Natural killer cell (primary cell): ENCODE results near the gene FGF2. TPM values are rescaled to one million over a fixed set of nuclear protein-coding genes. Genes with fewer than 3 reads are reported as not detected.
A peak's percentile ranks its signal among the peaks of the same experiment; 100 is the strongest.
"Not testable (repeated sequence)": the region's sequence is repeated elsewhere in the genome, so short reads cannot be mapped to it uniquely, and the experiment has no call there.

Experiments used
- ATAC-seq, 3 donors: fragments of 150-1000 bp in 2 of 3; fragments of 200-7000 bp in 1 of 3; cut with Tn5 transposase; 1 replicate in 1 of 3; 2 replicates in 2 of 3; pipeline ENCODE4 v1.10.0; 2021; ENCODE audit warnings: mild to moderate bottlenecking in 2 of 3, moderate library complexity in 2 of 3
- DNase-seq, 2 donors: peaks; one replicate each; pipeline versions ENCODE4 v3.0.0 to v3.0.0-alpha.2; 2013 to 2021; ENCODE audit warnings: mixed read lengths in 1 of 2
- H3K27ac ChIP-seq: one replicate; pipeline ENCODE4 v1.5.1; 2013; ENCODE audit warnings: mild to moderate bottlenecking, low read length
- H3K27me3 ChIP-seq: one replicate; pipeline ENCODE4 v1.6.1; 2013; ENCODE audit warnings: low read length; ENCODE audit not compliant: control insufficient read depth, insufficient read depth
- H3K36me3 ChIP-seq: one replicate; pipeline ENCODE4 v1.6.1; 2013; ENCODE audit warnings: low read length; ENCODE audit not compliant: control insufficient read depth, insufficient read depth
- H3K4me1 ChIP-seq: one replicate; pipeline ENCODE4 v1.6.1; 2013; ENCODE audit warnings: low read length; ENCODE audit not compliant: control insufficient read depth, insufficient read depth
- H3K4me3 ChIP-seq: one replicate; pipeline ENCODE4 v1.5.1; 2013; ENCODE audit warnings: low read length
- H3K9me3 ChIP-seq: one replicate; pipeline ENCODE4 v1.6.1; 2013; ENCODE audit warnings: low read length; ENCODE audit not compliant: control insufficient read depth, insufficient read depth
- H3K27ac Mint-ChIP-seq, 2 donors: one replicate each; pipeline ENCODE4 v1.8.0; 2022; ENCODE audit warnings: mild to moderate bottlenecking in 2 of 2, mixed read lengths in 2 of 2, moderate library complexity in 1 of 2
- H3K27me3 Mint-ChIP-seq, 2 donors: one replicate each; pipeline ENCODE4 v1.8.0; 2022; ENCODE audit warnings: low read depth in 2 of 2, mixed read lengths in 2 of 2
- H3K36me3 Mint-ChIP-seq: one replicate; pipeline ENCODE4 v1.8.0; 2022; ENCODE audit warnings: mixed read lengths
- H3K4me1 Mint-ChIP-seq, 2 donors: one replicate each; pipeline ENCODE4 v1.8.0; 2022; ENCODE audit warnings: mixed read lengths in 2 of 2
- H3K4me3 Mint-ChIP-seq: one replicate; pipeline ENCODE4 v1.8.0; 2022; ENCODE audit warnings: mild to moderate bottlenecking, moderate library complexity, mixed read lengths
- H3K9me3 Mint-ChIP-seq, 2 donors: one replicate each; pipeline ENCODE4 v1.8.0; 2022; ENCODE audit warnings: mixed read lengths in 2 of 2
- WGBS: methylation state at CpG from one replicate; pipeline ENCODE4 v1.1.7; 2013; ENCODE audit warnings: missing lambda C conversion rate; ENCODE audit not compliant: insufficient coverage; 5-methylcytosine and 5-hydroxymethylcytosine counted together
- intact Hi-C: fragments of 100-400 bp; cut with micrococcal nuclease; formaldehyde crosslinking; loops from one replicate; pipeline ENCODE4 v1.14.2; 2022
- total RNA-seq, 4 donors: library from RNA; stranded (reverse); fragments of 120-200 nt in 1 of 4; gene quantifications; one replicate each; pipeline versions ENCODE4 v1.2.3 to v1.2.4, GENCODE V29; 2013 to 2022
- TF ChIP-seq, protein P1 (sequence below): fragments of 200-600 bp; IDR thresholded peaks from one replicate; pipeline ENCODE4 v1.8.0; 2022; ENCODE audit warnings: antibody characterized with exemption

The FGF2 gene
- total RNA-seq, 3 donors from 2014 or later (not counting 1 experiment from before 2014, with no cell fraction given): not detected

DNA sequence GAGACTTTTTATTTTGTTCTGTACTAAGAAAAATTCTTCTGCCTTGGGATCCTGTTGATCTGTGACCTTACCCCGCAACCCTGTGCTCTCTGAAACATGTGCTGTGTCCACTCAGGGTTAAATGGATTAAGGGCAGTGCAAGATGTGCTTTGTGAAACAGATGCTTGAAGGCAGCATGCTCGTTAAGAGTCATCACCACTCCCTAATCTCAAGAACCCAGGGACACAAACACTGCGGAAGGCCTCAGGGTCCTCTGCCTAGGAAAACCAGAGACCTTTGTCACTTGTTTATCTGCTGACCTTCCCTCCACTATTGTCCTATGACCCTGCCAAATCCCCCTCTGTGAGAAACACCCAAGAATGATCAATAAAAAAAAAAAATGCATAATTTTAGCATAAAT is 13.8 kb upstream of the FGF2 start:
- WGBS: 88% methylated on average over 2 of the region's 3 CpGs
- ATAC-seq, H3K27me3 Mint-ChIP-seq, H3K4me1 Mint-ChIP-seq, H3K9me3 ChIP-seq, H3K27ac Mint-ChIP-seq, DNase-seq, H3K4me3 ChIP-seq, H3K4me3 Mint-ChIP-seq, H3K36me3 ChIP-seq, H3K4me1 ChIP-seq, H3K36me3 Mint-ChIP-seq, H3K27ac ChIP-seq, H3K9me3 Mint-ChIP-seq, intact Hi-C loops, H3K27me3 ChIP-seq: not testable (repeated sequence)

DNA sequence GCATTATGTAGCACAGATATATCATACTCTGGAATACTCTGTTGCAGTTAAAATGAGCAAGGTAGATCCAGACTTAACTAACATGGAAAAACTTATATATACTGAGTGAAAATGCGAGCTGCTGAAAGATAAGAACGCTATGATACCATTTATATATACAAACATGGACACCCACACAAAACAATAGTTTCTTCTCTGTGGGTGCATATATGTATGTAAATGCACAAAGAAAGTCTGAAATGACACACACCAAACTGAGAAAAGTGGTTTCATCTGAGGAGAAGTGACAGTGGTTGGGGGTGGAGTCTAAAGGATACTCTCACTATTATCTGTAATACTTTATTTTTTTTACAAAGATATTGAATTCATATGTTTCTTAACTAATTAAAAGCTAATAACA is 12.2 kb upstream of the FGF2 start:
- Histone ChIP-seq H3K4me1 (no peaks in the 10 kb centered on the region), H3K27me3 (no peaks in the 10 kb centered on the region), H3K9me3 (no peaks in the 10 kb centered on the region), H3K27ac (no peak overlapping the region), H3K36me3 (no peaks in the 10 kb centered on the region), H3K4me3 (no peak overlapping the region)
- H3K4me3 Mint-ChIP-seq: no peak overlapping the region
- peaks cover 3 to 8% of the 10 kb centered on the region in 2 donors for H3K27me3 Mint-ChIP-seq
- WGBS: no CpG with 5 or more reads among the region's 2 CpGs
- intact Hi-C loops: no loop called here
- no peaks in the 10 kb centered on the region for H3K36me3 Mint-ChIP-seq
- no peak overlapping the region for H3K27ac Mint-ChIP-seq
- ATAC-seq (peak in 1 of 3 donors; percentile 36), DNase-seq (no peak)
- H3K4me1 Mint-ChIP-seq: no peaks in the 10 kb centered on the region
- TF ChIP-seq, protein P1, sequence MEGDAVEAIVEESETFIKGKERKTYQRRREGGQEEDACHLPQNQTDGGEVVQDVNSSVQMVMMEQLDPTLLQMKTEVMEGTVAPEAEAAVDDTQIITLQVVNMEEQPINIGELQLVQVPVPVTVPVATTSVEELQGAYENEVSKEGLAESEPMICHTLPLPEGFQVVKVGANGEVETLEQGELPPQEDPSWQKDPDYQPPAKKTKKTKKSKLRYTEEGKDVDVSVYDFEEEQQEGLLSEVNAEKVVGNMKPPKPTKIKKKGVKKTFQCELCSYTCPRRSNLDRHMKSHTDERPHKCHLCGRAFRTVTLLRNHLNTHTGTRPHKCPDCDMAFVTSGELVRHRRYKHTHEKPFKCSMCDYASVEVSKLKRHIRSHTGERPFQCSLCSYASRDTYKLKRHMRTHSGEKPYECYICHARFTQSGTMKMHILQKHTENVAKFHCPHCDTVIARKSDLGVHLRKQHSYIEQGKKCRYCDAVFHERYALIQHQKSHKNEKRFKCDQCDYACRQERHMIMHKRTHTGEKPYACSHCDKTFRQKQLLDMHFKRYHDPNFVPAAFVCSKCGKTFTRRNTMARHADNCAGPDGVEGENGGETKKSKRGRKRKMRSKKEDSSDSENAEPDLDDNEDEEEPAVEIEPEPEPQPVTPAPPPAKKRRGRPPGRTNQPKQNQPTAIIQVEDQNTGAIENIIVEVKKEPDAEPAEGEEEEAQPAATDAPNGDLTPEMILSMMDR: no peak
- no peaks in the 10 kb centered on the region for H3K9me3 Mint-ChIP-seq

DNA sequence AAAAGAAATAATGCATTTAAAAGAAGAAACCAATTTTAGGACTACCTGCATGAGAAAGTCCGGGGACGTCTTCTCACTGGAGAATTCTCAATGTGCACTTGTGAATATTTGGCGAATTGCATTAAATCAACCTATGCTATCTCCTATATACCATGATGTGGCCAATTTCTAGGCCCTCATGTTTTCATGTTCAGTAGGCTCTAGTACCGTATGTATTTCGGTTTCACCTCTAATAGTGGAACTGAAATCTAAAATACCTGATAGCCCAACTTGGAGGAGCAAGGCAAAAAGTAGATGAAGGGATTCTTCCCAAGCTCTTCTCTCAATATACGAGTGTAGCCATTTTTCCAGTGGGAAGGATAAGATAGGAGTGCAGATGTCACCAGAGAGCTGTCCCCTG is 11.4 kb upstream of the FGF2 start:
- no peak for ATAC-seq
- intact Hi-C loops: no loop called here
- Mint-ChIP-seq H3K27ac (no peak overlapping the region), H3K27me3 (peaks cover 11 to 14% of the 10 kb centered on the region in 2 donors), H3K36me3 (no peaks in the 10 kb centered on the region), H3K4me3 (no peak overlapping the region), H3K4me1 (no peaks in the 10 kb centered on the region), H3K9me3 (no peaks in the 10 kb centered on the region)
- no peaks in the 10 kb centered on the region for H3K36me3 ChIP-seq
- no peaks in the 10 kb centered on the region for H3K9me3 ChIP-seq
- TF ChIP-seq, protein P1: no peak
- H3K27ac ChIP-seq: no peak overlapping the region
- no peaks in the 10 kb centered on the region for H3K4me1 ChIP-seq
- no peak overlapping the region for H3K4me3 ChIP-seq
- H3K27me3 ChIP-seq: no peaks in the 10 kb centered on the region
- no peak for DNase-seq
- WGBS: 98% methylated on average over 6 of the region's 6 CpGs

DNA sequence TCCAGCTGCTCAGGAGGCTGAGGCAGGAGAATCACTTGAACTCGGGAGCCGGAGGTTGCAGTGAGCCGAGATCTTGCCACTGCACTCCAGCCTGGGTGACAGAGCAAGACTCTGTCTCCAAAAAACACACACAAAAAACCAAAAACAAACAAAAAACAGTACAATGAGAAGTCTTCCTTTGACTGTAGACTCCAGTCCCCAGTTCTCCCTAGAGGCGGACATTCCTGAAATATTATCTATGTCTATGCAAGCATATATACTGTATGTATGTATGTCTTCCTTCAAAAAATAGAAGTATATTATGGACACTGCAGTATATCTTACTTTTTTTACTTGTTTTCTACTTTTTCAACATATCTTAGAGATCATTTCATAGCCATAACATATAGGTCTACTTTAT is 10.2 kb upstream of the FGF2 start:
- 91% methylated on average over 3 of the region's 4 CpGs for WGBS
- ATAC-seq (no peak), DNase-seq (no peak)
- no peaks in the 10 kb centered on the region for H3K36me3 ChIP-seq
- Mint-ChIP-seq H3K36me3 (no peaks in the 10 kb centered on the region), H3K4me1 (no peaks in the 10 kb centered on the region), H3K27me3 (peaks cover 18 to 25% of the 10 kb centered on the region in 2 donors), H3K4me3 (no peak overlapping the region), H3K27ac (no peak overlapping the region), H3K9me3 (no peaks in the 10 kb centered on the region)
- no peak overlapping the region for H3K4me3 ChIP-seq
- TF ChIP-seq, protein P1: no peak
- intact Hi-C loops: no loop called here
- no peaks in the 10 kb centered on the region for H3K4me1 ChIP-seq
- peaks cover 4% of the 10 kb centered on the region for H3K27me3 ChIP-seq
- no peaks in the 10 kb centered on the region for H3K9me3 ChIP-seq
- H3K27ac ChIP-seq: no peak overlapping the region
